Keratinocyte (primary cell): Measurements from ENCODE around the gene RRAS. TPM values are rescaled to one million over a fixed set of nuclear protein-coding genes. Genes with fewer than 3 reads are reported as not detected.

Source experiments
- DNase-seq: peaks from one replicate; pipeline ENCODE4 v3.0.0-alpha.2; 2011; ENCODE audit warnings: low read depth, missing footprints, low spot score
- FAIRE-seq: peaks from 2 replicates; lab custom pipeline; 2011; peaks lifted over from hg19 to GRCh38; lab: Jason Lieb, UNC
- H2AFZ ChIP-seq: 2 replicates; pipeline ENCODE4 v1.6.0; 2012; ENCODE audit warnings: low read length, control low read depth, inconsistent platforms; ENCODE audit not compliant: control insufficient read depth
- H3K27ac ChIP-seq: 2 replicates; pipeline ENCODE4 v1.5.1; 2011; ENCODE audit warnings: low read length; ENCODE audit not compliant: control insufficient read depth, insufficient read depth
- H3K27me3 ChIP-seq: 3 replicates; pipeline ENCODE4 v1.6.0; 2011; ENCODE audit warnings: low read length; ENCODE audit not compliant: control insufficient read depth, insufficient read depth; ENCODE audit errors: extremely low read depth
- H3K36me3 ChIP-seq, 2 experiments: 2 replicates in 1 of 2; 3 replicates in 1 of 2; pipeline ENCODE4 v1.5.1; 2011; ENCODE audit warnings: low read length in 2 of 2, mild to moderate bottlenecking in 1 of 2; ENCODE audit not compliant: control insufficient read depth in 2 of 2, insufficient read depth in 2 of 2; ENCODE audit errors: extremely low read depth in 1 of 2
- H3K4me1 ChIP-seq: 3 replicates; pipeline ENCODE4 v1.5.1; 2011; ENCODE audit warnings: low read length; ENCODE audit not compliant: control insufficient read depth, insufficient read depth; ENCODE audit errors: extremely low read depth
- H3K4me2 ChIP-seq: 3 replicates; pipeline ENCODE4 v1.6.0; 2011; ENCODE audit warnings: low read depth, low read length; ENCODE audit not compliant: control insufficient read depth, insufficient read depth; ENCODE audit errors: extremely low read depth
- H3K4me3 ChIP-seq, 3 experiments: fragments of 200-600 bp in 1 of 3; sonication (generic) in 1 of 3; 2 replicates in 2 of 3; 3 replicates in 1 of 3; pipeline ENCODE4 v1.5.1; 2011 to 2016; ENCODE audit warnings: low read length in 3 of 3, mild to moderate bottlenecking in 3 of 3, control low read depth in 2 of 3, inconsistent platforms in 1 of 3, low read depth in 1 of 3, mixed read lengths in 1 of 3, mixed run types in 1 of 3, moderate library complexity in 1 of 3; ENCODE audit not compliant: control insufficient read depth in 2 of 3, insufficient read depth in 2 of 3; ENCODE audit errors: extremely low read depth in 1 of 3
- H3K79me2 ChIP-seq: 2 replicates; pipeline ENCODE4 v1.6.0; 2012; ENCODE audit warnings: low read length; ENCODE audit not compliant: control insufficient read depth, insufficient read depth
- H3K9ac ChIP-seq: 3 replicates; pipeline ENCODE4 v1.6.0; 2011; ENCODE audit warnings: low read length; ENCODE audit not compliant: control insufficient read depth, insufficient read depth; ENCODE audit errors: extremely low read depth
- H3K9me1 ChIP-seq: 3 replicates; pipeline ENCODE4 v1.6.0; 2011; ENCODE audit warnings: low read length; ENCODE audit not compliant: control insufficient read depth, insufficient read depth; ENCODE audit errors: extremely low read depth
- H3K9me3 ChIP-seq: 2 replicates; pipeline ENCODE4 v1.5.1; 2012; ENCODE audit warnings: low read depth, low read length; ENCODE audit not compliant: control insufficient read depth
- H4K20me1 ChIP-seq: 3 replicates; pipeline ENCODE4 v1.6.0; 2011; ENCODE audit warnings: low read length; ENCODE audit not compliant: control insufficient read depth, insufficient read depth; ENCODE audit errors: extremely low read depth
- CTCF ChIP-seq, 3 experiments: IDR thresholded peaks in 1 of 3; conservative IDR thresholded peaks in 1 of 3; optimal IDR thresholded peaks in 1 of 3; 2 replicates in 2 of 3; 3 replicates in 1 of 3; pipeline versions ENCODE3 to v1.5.1; 2011; ENCODE audit warnings: low read length in 3 of 3, mild to moderate bottlenecking in 3 of 3, moderate library complexity in 2 of 3, control low read depth in 1 of 3, inconsistent platforms in 1 of 3; ENCODE audit not compliant: insufficient read depth in 2 of 3; ENCODE audit errors: extremely low read depth in 1 of 3
- EZH2 ChIP-seq: IDR thresholded peaks from one replicate; pipeline ENCODE4 v1.6.1; 2012; ENCODE audit warnings: inconsistent platforms, mild to moderate bottlenecking, low read length, moderate library complexity
- dilution Hi-C: fragments of 300-500 bp; cut with MboI; formaldehyde crosslinking; loops from one replicate; pipeline ENCODE4 v1.7.0; 2020; ENCODE audit warnings: low sequenced_read_pairs; ENCODE audit not compliant: extremely low pct_ligation_motif_present
- polyA plus RNA-seq, 5 experiments: library from polyadenylated mRNA; depleted of rRNA in 3 of 5; stranded (reverse) in 3 of 5; stranded (forward) in 1 of 5; unstranded in 1 of 5; fragments of >200 nt; gene quantifications; 1 replicate in 1 of 5; 2 replicates in 3 of 5; 3 replicates in 1 of 5; pipeline versions ENCODE4 v1.2.1 to v1.2.3, GENCODE V29; 2011 to 2012; ENCODE audit warnings: missing spikeins in 2 of 5, low read depth in 1 of 5, low replicate concordance in 1 of 5

RRAS gene
- polyA plus RNA-seq, 1 donor (not counting 4 experiments of a cell fraction or from before 2014, with no cell fraction given): 98.1 TPM

- Histone ChIP-seq H3K4me3 (no peak overlapping the region), H3K27ac (no peak overlapping the region), H3K9ac (no peak overlapping the region), H2AFZ (no peak overlapping the region), H3K79me2 (peaks cover 16% of the 10 kb centered on the region), H4K20me1 (peaks cover 15% of the 10 kb centered on the region), H3K9me1 (no peaks in the 10 kb centered on the region), H3K27me3 (no peaks in the 10 kb centered on the region), H3K36me3 (peaks cover 42 to 46% of the 10 kb centered on the region in 2 experiments), H3K4me2 (no peak overlapping the region), H3K4me1 (peaks cover 16% of the 10 kb centered on the region), H3K9me3 (no peaks in the 10 kb centered on the region)
- TF ChIP-seq EZH2: no peak
- no peak for TF ChIP-seq CTCF (optimal IDR thresholded peaks at IDR 0.05 in 1 of 3, IDR thresholded peaks at IDR 0.05 in 1 of 3, conservative IDR thresholded peaks at IDR 0.05 in 1 of 3; ENCODE audit: extremely low read depth in 1 of 3, insufficient read depth in 2 of 3, low read length in 3 of 3)
- dilution Hi-C loops: no loop called here
- DNase-seq (no peak), FAIRE-seq (no peak)
Measured at GRCh38 chr19:49685845-49686332, 45.9 kb upstream of the RRAS start.

- dilution Hi-C loops: no loop called here
Measured at GRCh38 chr19:49684983-49685553, 45.1 kb upstream of the RRAS start.

More at GRCh38 chr19:49684983-49685553, 45.1 kb upstream of the RRAS start:
- TF ChIP-seq EZH2 (no peak), CTCF (optimal IDR thresholded peaks at IDR 0.05 in 1 of 3, IDR thresholded peaks at IDR 0.05 in 1 of 3, conservative IDR thresholded peaks at IDR 0.05 in 1 of 3; ENCODE audit: extremely low read depth in 1 of 3, insufficient read depth in 2 of 3, low read length in 3 of 3) (no peak)
- Histone ChIP-seq H3K4me1 (peaks cover 13% of the 10 kb centered on the region), H3K4me3 (no peak overlapping the region), H3K9ac (no peak overlapping the region), H4K20me1 (peaks cover 20% of the 10 kb centered on the region), H3K27me3 (no peaks in the 10 kb centered on the region), H3K9me1 (no peaks in the 10 kb centered on the region), H3K4me2 (no peak overlapping the region), H2AFZ (no peak overlapping the region), H3K79me2 (peaks cover 24% of the 10 kb centered on the region), H3K9me3 (no peaks in the 10 kb centered on the region), H3K27ac (no peak overlapping the region), H3K36me3 (peaks cover 48 to 51% of the 10 kb centered on the region in 2 experiments)
- FAIRE-seq: no peak
- no peak for DNase-seq
